Endothelial cell of umbilical vein (primary cell): ENCODE measurements around the gene ENTPD1. TPM values are rescaled to one million over a fixed set of nuclear protein-coding genes. Genes with fewer than 3 reads are reported as not detected.

Source experiments
- BruUV-seq: library from RNA; stranded (reverse); fragments of 400-500 nt; replicated peaks from 2 replicates; lab custom pipeline; 2021; lab: Mats Ljungman, UMichigan
- CTCF ChIA-PET: fragments of 300-600, 350-600 bp; sonication (Branson Sonifier 250); formaldehyde crosslinking; loops from one replicate; lab custom pipeline; 2021; ENCODE audit warnings: antibody characterized with exemption, inconsistent platforms; lab: Charles Lee
- POLR2A ChIA-PET: fragments of 300-600, 350-600 bp; sonication (Branson Sonifier 250); formaldehyde crosslinking; loops from one replicate; lab custom pipeline; 2021; ENCODE audit warnings: antibody characterized with exemption, inconsistent platforms; lab: Charles Lee
- DNase-seq: peaks from one replicate; pipeline ENCODE4 v3.0.0-alpha.2; 2011; ENCODE audit warnings: low read depth, low spot score
- FAIRE-seq: peaks from 2 replicates; lab custom pipeline; 2011; peaks lifted over from hg19 to GRCh38; lab: Jason Lieb, UNC
- H2AFZ ChIP-seq: 2 replicates; pipeline ENCODE4 v1.6.0; 2012; ENCODE audit warnings: low read depth, low read length, control low read depth, inconsistent platforms
- H3K27ac ChIP-seq: 2 replicates; pipeline ENCODE4 v1.5.1; 2011; ENCODE audit warnings: low read depth, mild to moderate bottlenecking, control low read depth, low read length, moderate library complexity; ENCODE audit not compliant: insufficient read depth
- H3K27me3 ChIP-seq, 2 experiments: 2 replicates each; pipeline versions ENCODE4 v1.6.0 to v1.6.1; 2011; ENCODE audit warnings: low read length in 2 of 2, mixed read lengths in 1 of 2; ENCODE audit not compliant: control insufficient read depth in 2 of 2, insufficient read depth in 2 of 2
- H3K36me3 ChIP-seq, 2 experiments: 2 replicates in 1 of 2; 3 replicates in 1 of 2; pipeline ENCODE4 v1.5.1; 2011; ENCODE audit warnings: low read length in 2 of 2, mild to moderate bottlenecking in 1 of 2, moderate library complexity in 1 of 2; ENCODE audit not compliant: control insufficient read depth in 2 of 2, insufficient read depth in 2 of 2; ENCODE audit errors: extremely low read depth in 1 of 2
- H3K4me1 ChIP-seq: 3 replicates; pipeline ENCODE4 v1.5.1; 2011; ENCODE audit warnings: mild to moderate bottlenecking, low read length; ENCODE audit not compliant: control insufficient read depth, insufficient read depth; ENCODE audit errors: extremely low read depth
- H3K4me2 ChIP-seq: 2 replicates; pipeline ENCODE4 v1.6.1; 2011; ENCODE audit warnings: low read length, control low read depth, mixed read lengths; ENCODE audit not compliant: insufficient read depth
- H3K4me3 ChIP-seq, 3 experiments: fragments of 200-600 bp in 1 of 3; sonication (generic), shearing (Covaris generic) in 1 of 3; replicated peaks in 1 of 3; 2 replicates each; pipeline ENCODE4 v1.5.1; 2011 to 2016; ENCODE audit warnings: control low read depth in 3 of 3, low read length in 3 of 3, mild to moderate bottlenecking in 2 of 3, inconsistent platforms in 1 of 3, low read depth in 1 of 3, moderate library complexity in 1 of 3; ENCODE audit not compliant: insufficient read depth in 1 of 3
- H3K79me2 ChIP-seq: 2 replicates; pipeline ENCODE4 v1.6.0; 2012; ENCODE audit warnings: low read length, inconsistent platforms; ENCODE audit not compliant: control insufficient read depth, insufficient read depth
- H3K9ac ChIP-seq: replicated peaks from 2 replicates; pipeline ENCODE3; 2011; ENCODE audit warnings: low read length, control low read depth; ENCODE audit not compliant: insufficient read depth; ENCODE audit errors: extremely low read depth
- H3K9me1 ChIP-seq: replicated peaks from 3 replicates; pipeline ENCODE4 v1.6.0; 2011; ENCODE audit warnings: mild to moderate bottlenecking, low read length; ENCODE audit not compliant: control insufficient read depth, insufficient read depth; ENCODE audit errors: extremely low read depth
- H3K9me3 ChIP-seq: replicated peaks from 2 replicates; pipeline ENCODE4 v1.5.1; 2012; ENCODE audit warnings: low read length, inconsistent platforms; ENCODE audit not compliant: control insufficient read depth, insufficient read depth
- H4K20me1 ChIP-seq: replicated peaks from 2 replicates; pipeline ENCODE3; 2011; ENCODE audit warnings: mild to moderate bottlenecking, low read length; ENCODE audit not compliant: control insufficient read depth, insufficient read depth; ENCODE audit errors: extremely low read depth
- CTCF ChIP-seq, 2 donors: IDR thresholded peaks; 1 replicate in 1 of 2; 2 replicates in 1 of 2; pipeline ENCODE4 v1.5.1; 2011; ENCODE audit warnings: low read length in 2 of 2, mild to moderate bottlenecking in 2 of 2, moderate library complexity in 2 of 2, control low read depth in 1 of 2, inconsistent platforms in 1 of 2, low read depth in 1 of 2; ENCODE audit not compliant: insufficient read depth in 1 of 2; ENCODE audit errors: extremely low read depth in 1 of 2
- EZH2 ChIP-seq: IDR thresholded peaks from 2 replicates; pipeline ENCODE4 v1.6.1; 2012; ENCODE audit warnings: borderline replicate concordance, low read depth, mild to moderate bottlenecking, moderate library complexity, low read length, inconsistent platforms; ENCODE audit not compliant: severe bottlenecking
- FOS ChIP-seq: IDR thresholded peaks from 2 replicates; pipeline ENCODE4 v1.6.1; 2011; ENCODE audit warnings: mild to moderate bottlenecking, low read length, moderate library complexity, borderline replicate concordance; ENCODE audit not compliant: insufficient read depth
- GATA2 ChIP-seq: IDR thresholded peaks from 2 replicates; pipeline ENCODE4 v1.7.0; 2011; ENCODE audit warnings: low read depth, mild to moderate bottlenecking, moderate library complexity, mixed read lengths, low read length; ENCODE audit not compliant: insufficient read length, insufficient read depth
- JUN ChIP-seq: IDR thresholded peaks from 2 replicates; pipeline ENCODE4 v1.6.1; 2011; ENCODE audit warnings: borderline replicate concordance, low read depth; ENCODE audit not compliant: insufficient read length, insufficient read depth
- MAX ChIP-seq: IDR thresholded peaks from 2 replicates; pipeline ENCODE4 v1.6.1; 2011; ENCODE audit not compliant: insufficient read depth, insufficient read length
- MYC ChIP-seq: IDR thresholded peaks from one replicate; pipeline ENCODE4 v1.6.1; 2011; ENCODE audit warnings: mild to moderate bottlenecking, low read depth, low read length
- POLR2A ChIP-seq: IDR thresholded peaks from 2 replicates; pipeline ENCODE4 v1.6.1; 2012; ENCODE audit warnings: low read depth, mild to moderate bottlenecking, control low read depth, low read length
- POLR2AphosphoS5 ChIP-seq: IDR thresholded peaks from 2 replicates; pipeline ENCODE4 v1.6.1; 2012; ENCODE audit warnings: low read depth, mild to moderate bottlenecking, control low read depth, low read length, moderate library complexity; ENCODE audit not compliant: insufficient read depth
- dilution Hi-C: fragments of 300-500 bp; cut with MboI; formaldehyde crosslinking; loops from one replicate; pipeline ENCODE4 v1.15.0; 2019; ENCODE audit warnings: low sequenced_read_pairs; ENCODE audit not compliant: extremely low pct_ligation_motif_present
- intact Hi-C: fragments of 100-400 bp; cut with micrococcal nuclease; formaldehyde crosslinking; loops from one replicate; pipeline ENCODE4 v1.10.0; 2022
- polyA plus RNA-seq, 4 experiments: library from polyadenylated mRNA; depleted of rRNA in 3 of 4; stranded (reverse) in 3 of 4; unstranded in 1 of 4; fragments of >200 nt; gene quantifications; 2 replicates each; pipeline versions ENCODE4 v1.2.1 to v1.2.3, GENCODE V29; 2011 to 2012; ENCODE audit warnings: missing spikeins in 1 of 4
- total RNA-seq: library from RNA; stranded (reverse); gene quantifications from 2 replicates; pipeline ENCODE4 v1.2.3, GENCODE V29; 2021

The ENTPD1 gene
- total and polyA plus RNA-seq, 2 donors (not counting 3 experiments of a cell fraction or from before 2014, with no cell fraction given) = 10.2 to 23.0 TPM

GRCh38 chr10:95783741-95784140 lies 27.8 kb downstream of the ENTPD1 start:
- Histone ChIP-seq H4K20me1 (no peaks in the 10 kb centered on the region), H3K36me3 (no peaks in the 10 kb centered on the region), H3K4me2 (no peak overlapping the region), H3K4me3 (no peak overlapping the region), H2AFZ (no peak overlapping the region), H3K27ac (no peak overlapping the region), H3K79me2 (no peaks in the 10 kb centered on the region), H3K27me3 (no peaks in the 10 kb centered on the region), H3K4me1 (peaks cover under 1% of the 10 kb centered on the region), H3K9me1 (no peaks in the 10 kb centered on the region), H3K9ac (no peak overlapping the region), H3K9me3 (no peaks in the 10 kb centered on the region)
- intact Hi-C loops (no loop called here), dilution Hi-C loops (no loop called here)
- ChIA-PET POLR2A (no interaction called here), CTCF (interaction anchor here (1.3 to 4.3 kb wide), 3 partner anchors 11 to 90 kb away, joined by 4 to 18 read pairs (median 16); partner anchors contain the start of gene TCTN3)
- DNase-seq (no peak), FAIRE-seq (no peak)
- no TSS peak for BruUV-seq
- TF ChIP-seq JUN (no peak), MAX (no peak), GATA2 (no peak), MYC (no peak), POLR2A (no peak), FOS (no peak), POLR2AphosphoS5 (no peak), CTCF (IDR thresholded peaks at IDR 0.05; ENCODE audit: extremely low read depth in 1 of 2, insufficient read depth in 1 of 2, low read depth in 1 of 2, low read length in 2 of 2) (no peak), EZH2 (no peak)
